GM12878 (cell line): ENCODE data around the gene PAX5. TPM values are rescaled to one million over a fixed set of nuclear protein-coding genes. Genes with fewer than 3 reads are reported as not detected.

Experiments
- BCL11A ChIP-seq: IDR thresholded peaks from 2 replicates; pipeline ENCODE4 v1.6.1; 2011; ENCODE audit warnings: low read depth, low read length
- BHLHE40 ChIP-seq, 2 experiments: fragments of 450-650 bp in 1 of 2; IDR thresholded peaks; 2 replicates each; pipeline ENCODE4 v1.6.1; 2011 to 2017; ENCODE audit warnings: low read depth in 2 of 2, borderline replicate concordance in 1 of 2, improper control_type of control experiment in 1 of 2, low read length in 1 of 2, mild to moderate bottlenecking in 1 of 2
- CHD1 ChIP-seq: IDR thresholded peaks from 2 replicates; pipeline ENCODE4 v1.6.1; 2012; ENCODE audit warnings: low read depth, low read length, improper control_type of control experiment
- ZNF274 ChIP-seq: IDR thresholded peaks from one replicate; pipeline ENCODE4 v1.8.0; 2011; ENCODE audit not compliant: insufficient read length, insufficient read depth
- ZSCAN29 ChIP-seq: fragments of 450-650 bp; IDR thresholded peaks from 2 replicates; pipeline ENCODE4 v1.6.1; 2017; ENCODE audit warnings: mild to moderate bottlenecking, moderate library complexity
- polyA plus RNA-seq, 11 experiments: library from polyadenylated mRNA; depleted of rRNA in 4 of 11; unstranded in 6 of 11; stranded (reverse) in 5 of 11; fragments of >200 nt; fragmentation: Nextera tagmentation in 4 of 11; fragmentation: Illumina TruSeq in 1 of 11; extraction: Ambion mirVana in 4 of 11; extraction: Trizol in 1 of 11; gene quantifications; 1 replicate in 1 of 11; 2 replicates in 10 of 11; pipeline versions ENCODE4 v1.2.1 to v1.2.3, GENCODE V29; 2011 to 2016; ENCODE audit warnings: inconsistent platforms in 2 of 11, missing spikeins in 2 of 11, low read depth in 1 of 11
- total RNA-seq, 4 experiments: library from RNA; depleted of rRNA in 3 of 4; stranded (reverse); fragments of >200 nt in 3 of 4; fragmentation: Illumina TruSeq in 1 of 4; extraction: Trizol in 1 of 4; gene quantifications; 2 replicates each; pipeline versions ENCODE4 v1.2.1 to v1.2.3, GENCODE V29; 2013 to 2021
- TF ChIP-seq, protein P1 (sequence below): fragments of 450-650 bp; IDR thresholded peaks from 2 replicates; pipeline ENCODE4 v1.6.1; 2017; ENCODE audit warnings: mild to moderate bottlenecking, moderate library complexity
- TF ChIP-seq, protein P2 (sequence below): IDR thresholded peaks from 2 replicates; pipeline ENCODE4 v1.6.1; 2012; ENCODE audit warnings: improper control_type of control experiment, low read depth, low read length; ENCODE audit not compliant: insufficient replicate concordance
- TF ChIP-seq, protein P3 (sequence below): IDR thresholded peaks from 2 replicates; pipeline ENCODE4 v1.6.1; 2011; ENCODE audit warnings: borderline replicate concordance, low read depth, mild to moderate bottlenecking, moderate library complexity, low read length; ENCODE audit not compliant: insufficient read depth, poor library complexity, severe bottlenecking
- TF ChIP-seq, protein P4 (sequence below): fragments of 450-650 bp; IDR thresholded peaks from 2 replicates; pipeline ENCODE4 v1.6.1; 2017; ENCODE audit warnings: borderline replicate concordance
- TF ChIP-seq, protein P5 (sequence below), 3 experiments: IDR thresholded peaks in 2 of 3; conservative IDR thresholded peaks in 1 of 3; 2 replicates each; pipeline ENCODE4 v1.5.1; 2011; ENCODE audit warnings: low read depth in 3 of 3, low read length in 3 of 3, mild to moderate bottlenecking in 3 of 3, control low read depth in 2 of 3, moderate library complexity in 2 of 3, inconsistent platforms in 1 of 3, mixed read lengths in 1 of 3; ENCODE audit not compliant: control insufficient read depth in 2 of 3, insufficient read depth in 1 of 3; ENCODE audit errors: extremely low read depth in 1 of 3

The PAX5 gene
- total and polyA plus RNA-seq, 10 of the 15 experiments (the other 5 are each of a cell fraction or from before 2014, with no cell fraction given): 2.2 to 123 (median 31.9) TPM

DNA sequence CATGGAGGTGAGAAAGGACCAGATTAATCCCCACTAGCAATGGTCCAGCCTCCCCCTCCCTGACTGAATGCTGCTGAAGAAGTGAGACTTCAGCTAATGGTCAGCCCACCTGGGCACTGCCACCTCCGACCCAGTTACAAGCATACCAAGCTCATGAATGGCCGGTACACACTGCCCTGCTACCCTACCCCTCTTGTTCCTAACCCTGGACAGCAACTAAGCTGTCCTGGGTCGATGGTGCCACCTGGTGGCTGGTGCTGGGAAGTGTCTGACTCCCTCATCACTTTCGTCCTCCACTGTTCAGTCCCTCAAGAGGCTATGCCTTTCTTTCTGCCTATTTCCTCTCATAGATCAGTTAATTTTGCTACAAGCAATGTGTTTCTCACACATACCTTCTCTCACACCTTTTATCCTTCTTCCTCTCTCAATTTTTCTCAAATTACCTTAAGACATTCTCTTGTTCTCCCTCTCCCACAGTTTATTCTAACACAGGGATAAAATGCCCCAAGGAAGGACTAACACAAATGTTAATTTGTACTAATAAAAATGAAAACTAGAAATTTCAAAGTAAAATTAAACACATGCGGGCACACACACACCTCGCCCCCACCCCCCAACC lies 42.4 kb downstream of the PAX5 start (continued):
- TF ChIP-seq, protein P1, sequence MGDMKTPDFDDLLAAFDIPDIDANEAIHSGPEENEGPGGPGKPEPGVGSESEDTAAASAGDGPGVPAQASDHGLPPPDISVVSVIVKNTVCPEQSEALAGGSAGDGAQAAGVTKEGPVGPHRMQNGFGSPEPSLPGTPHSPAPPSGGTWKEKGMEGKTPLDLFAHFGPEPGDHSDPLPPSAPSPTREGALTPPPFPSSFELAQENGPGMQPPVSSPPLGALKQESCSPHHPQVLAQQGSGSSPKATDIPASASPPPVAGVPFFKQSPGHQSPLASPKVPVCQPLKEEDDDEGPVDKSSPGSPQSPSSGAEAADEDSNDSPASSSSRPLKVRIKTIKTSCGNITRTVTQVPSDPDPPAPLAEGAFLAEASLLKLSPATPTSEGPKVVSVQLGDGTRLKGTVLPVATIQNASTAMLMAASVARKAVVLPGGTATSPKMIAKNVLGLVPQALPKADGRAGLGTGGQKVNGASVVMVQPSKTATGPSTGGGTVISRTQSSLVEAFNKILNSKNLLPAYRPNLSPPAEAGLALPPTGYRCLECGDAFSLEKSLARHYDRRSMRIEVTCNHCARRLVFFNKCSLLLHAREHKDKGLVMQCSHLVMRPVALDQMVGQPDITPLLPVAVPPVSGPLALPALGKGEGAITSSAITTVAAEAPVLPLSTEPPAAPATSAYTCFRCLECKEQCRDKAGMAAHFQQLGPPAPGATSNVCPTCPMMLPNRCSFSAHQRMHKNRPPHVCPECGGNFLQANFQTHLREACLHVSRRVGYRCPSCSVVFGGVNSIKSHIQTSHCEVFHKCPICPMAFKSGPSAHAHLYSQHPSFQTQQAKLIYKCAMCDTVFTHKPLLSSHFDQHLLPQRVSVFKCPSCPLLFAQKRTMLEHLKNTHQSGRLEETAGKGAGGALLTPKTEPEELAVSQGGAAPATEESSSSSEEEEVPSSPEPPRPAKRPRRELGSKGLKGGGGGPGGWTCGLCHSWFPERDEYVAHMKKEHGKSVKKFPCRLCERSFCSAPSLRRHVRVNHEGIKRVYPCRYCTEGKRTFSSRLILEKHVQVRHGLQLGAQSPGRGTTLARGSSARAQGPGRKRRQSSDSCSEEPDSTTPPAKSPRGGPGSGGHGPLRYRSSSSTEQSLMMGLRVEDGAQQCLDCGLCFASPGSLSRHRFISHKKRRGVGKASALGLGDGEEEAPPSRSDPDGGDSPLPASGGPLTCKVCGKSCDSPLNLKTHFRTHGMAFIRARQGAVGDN: no peak
- TF ChIP-seq, protein P2, sequence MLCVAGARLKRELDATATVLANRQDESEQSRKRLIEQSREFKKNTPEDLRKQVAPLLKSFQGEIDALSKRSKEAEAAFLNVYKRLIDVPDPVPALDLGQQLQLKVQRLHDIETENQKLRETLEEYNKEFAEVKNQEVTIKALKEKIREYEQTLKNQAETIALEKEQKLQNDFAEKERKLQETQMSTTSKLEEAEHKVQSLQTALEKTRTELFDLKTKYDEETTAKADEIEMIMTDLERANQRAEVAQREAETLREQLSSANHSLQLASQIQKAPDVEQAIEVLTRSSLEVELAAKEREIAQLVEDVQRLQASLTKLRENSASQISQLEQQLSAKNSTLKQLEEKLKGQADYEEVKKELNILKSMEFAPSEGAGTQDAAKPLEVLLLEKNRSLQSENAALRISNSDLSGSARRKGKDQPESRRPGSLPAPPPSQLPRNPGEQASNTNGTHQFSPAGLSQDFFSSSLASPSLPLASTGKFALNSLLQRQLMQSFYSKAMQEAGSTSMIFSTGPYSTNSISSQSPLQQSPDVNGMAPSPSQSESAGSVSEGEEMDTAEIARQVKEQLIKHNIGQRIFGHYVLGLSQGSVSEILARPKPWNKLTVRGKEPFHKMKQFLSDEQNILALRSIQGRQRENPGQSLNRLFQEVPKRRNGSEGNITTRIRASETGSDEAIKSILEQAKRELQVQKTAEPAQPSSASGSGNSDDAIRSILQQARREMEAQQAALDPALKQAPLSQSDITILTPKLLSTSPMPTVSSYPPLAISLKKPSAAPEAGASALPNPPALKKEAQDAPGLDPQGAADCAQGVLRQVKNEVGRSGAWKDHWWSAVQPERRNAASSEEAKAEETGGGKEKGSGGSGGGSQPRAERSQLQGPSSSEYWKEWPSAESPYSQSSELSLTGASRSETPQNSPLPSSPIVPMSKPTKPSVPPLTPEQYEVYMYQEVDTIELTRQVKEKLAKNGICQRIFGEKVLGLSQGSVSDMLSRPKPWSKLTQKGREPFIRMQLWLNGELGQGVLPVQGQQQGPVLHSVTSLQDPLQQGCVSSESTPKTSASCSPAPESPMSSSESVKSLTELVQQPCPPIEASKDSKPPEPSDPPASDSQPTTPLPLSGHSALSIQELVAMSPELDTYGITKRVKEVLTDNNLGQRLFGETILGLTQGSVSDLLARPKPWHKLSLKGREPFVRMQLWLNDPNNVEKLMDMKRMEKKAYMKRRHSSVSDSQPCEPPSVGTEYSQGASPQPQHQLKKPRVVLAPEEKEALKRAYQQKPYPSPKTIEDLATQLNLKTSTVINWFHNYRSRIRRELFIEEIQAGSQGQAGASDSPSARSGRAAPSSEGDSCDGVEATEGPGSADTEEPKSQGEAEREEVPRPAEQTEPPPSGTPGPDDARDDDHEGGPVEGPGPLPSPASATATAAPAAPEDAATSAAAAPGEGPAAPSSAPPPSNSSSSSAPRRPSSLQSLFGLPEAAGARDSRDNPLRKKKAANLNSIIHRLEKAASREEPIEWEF: no peak
- TF ChIP-seq, protein P3, sequence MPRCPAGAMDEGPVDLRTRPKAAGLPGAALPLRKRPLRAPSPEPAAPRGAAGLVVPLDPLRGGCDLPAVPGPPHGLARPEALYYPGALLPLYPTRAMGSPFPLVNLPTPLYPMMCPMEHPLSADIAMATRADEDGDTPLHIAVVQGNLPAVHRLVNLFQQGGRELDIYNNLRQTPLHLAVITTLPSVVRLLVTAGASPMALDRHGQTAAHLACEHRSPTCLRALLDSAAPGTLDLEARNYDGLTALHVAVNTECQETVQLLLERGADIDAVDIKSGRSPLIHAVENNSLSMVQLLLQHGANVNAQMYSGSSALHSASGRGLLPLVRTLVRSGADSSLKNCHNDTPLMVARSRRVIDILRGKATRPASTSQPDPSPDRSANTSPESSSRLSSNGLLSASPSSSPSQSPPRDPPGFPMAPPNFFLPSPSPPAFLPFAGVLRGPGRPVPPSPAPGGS: no peak
- TF ChIP-seq, protein P4, sequence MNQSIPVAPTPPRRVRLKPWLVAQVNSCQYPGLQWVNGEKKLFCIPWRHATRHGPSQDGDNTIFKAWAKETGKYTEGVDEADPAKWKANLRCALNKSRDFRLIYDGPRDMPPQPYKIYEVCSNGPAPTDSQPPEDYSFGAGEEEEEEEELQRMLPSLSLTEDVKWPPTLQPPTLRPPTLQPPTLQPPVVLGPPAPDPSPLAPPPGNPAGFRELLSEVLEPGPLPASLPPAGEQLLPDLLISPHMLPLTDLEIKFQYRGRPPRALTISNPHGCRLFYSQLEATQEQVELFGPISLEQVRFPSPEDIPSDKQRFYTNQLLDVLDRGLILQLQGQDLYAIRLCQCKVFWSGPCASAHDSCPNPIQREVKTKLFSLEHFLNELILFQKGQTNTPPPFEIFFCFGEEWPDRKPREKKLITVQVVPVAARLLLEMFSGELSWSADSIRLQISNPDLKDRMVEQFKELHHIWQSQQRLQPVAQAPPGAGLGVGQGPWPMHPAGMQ: no peak
- no peak for TF ChIP-seq ZNF274
- TF ChIP-seq ZSCAN29: no peak
- no peak for TF ChIP-seq BCL11A
- TF ChIP-seq, protein P5, sequence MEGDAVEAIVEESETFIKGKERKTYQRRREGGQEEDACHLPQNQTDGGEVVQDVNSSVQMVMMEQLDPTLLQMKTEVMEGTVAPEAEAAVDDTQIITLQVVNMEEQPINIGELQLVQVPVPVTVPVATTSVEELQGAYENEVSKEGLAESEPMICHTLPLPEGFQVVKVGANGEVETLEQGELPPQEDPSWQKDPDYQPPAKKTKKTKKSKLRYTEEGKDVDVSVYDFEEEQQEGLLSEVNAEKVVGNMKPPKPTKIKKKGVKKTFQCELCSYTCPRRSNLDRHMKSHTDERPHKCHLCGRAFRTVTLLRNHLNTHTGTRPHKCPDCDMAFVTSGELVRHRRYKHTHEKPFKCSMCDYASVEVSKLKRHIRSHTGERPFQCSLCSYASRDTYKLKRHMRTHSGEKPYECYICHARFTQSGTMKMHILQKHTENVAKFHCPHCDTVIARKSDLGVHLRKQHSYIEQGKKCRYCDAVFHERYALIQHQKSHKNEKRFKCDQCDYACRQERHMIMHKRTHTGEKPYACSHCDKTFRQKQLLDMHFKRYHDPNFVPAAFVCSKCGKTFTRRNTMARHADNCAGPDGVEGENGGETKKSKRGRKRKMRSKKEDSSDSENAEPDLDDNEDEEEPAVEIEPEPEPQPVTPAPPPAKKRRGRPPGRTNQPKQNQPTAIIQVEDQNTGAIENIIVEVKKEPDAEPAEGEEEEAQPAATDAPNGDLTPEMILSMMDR (IDR thresholded peaks at IDR 0.05 in 2 of 3, conservative IDR thresholded peaks at IDR 0.05 in 1 of 3; ENCODE audit: control insufficient read depth in 2 of 3, extremely low read depth in 1 of 3, insufficient read depth in 1 of 3, low read depth in 3 of 3, low read length in 3 of 3): peak; percentile 67 to 79 (median 77)
- TF ChIP-seq CHD1: no peak
- TF ChIP-seq BHLHE40 (IDR thresholded peaks at IDR 0.05; ENCODE audit: borderline replicate concordance in 1 of 2, low read depth in 2 of 2, low read length in 1 of 2): no peak
